ENCODE results near the gene ASPN.

Gene ASPN

GRCh38 chr9:92527832-92528521, 45.7 kb upstream of the ASPN start:
- H3K4me2 ChIP-seq = no peak overlapping the region
- no peaks in the 10 kb centered on the region for H3K4me1 ChIP-seq (ENCODE audit: low read depth, poor library complexity, severe bottlenecking)
- no peak for TF ChIP-seq CTCF (conservative IDR thresholded peaks at IDR 0.05; ENCODE audit: low read depth, low read length)
- no peaks in the 10 kb centered on the region for H3K36me3 ChIP-seq (ENCODE audit: insufficient read depth)
- no peak overlapping the region for H3K27ac ChIP-seq
- no peak overlapping the region for H3K4me3 ChIP-seq (IDR thresholded peaks at IDR 0.05; ENCODE audit: insufficient read depth, low read depth, low read length)
- H3K9ac ChIP-seq = no peak overlapping the region
- no peak overlapping the region for H2AFZ ChIP-seq (ENCODE audit: low read depth)
- no peaks in the 10 kb centered on the region for H4K20me1 ChIP-seq (ENCODE audit: insufficient read depth)
- H3K27me3 ChIP-seq (ENCODE audit: insufficient read depth, low read depth) = no peaks in the 10 kb centered on the region
- H3K79me2 ChIP-seq (ENCODE audit: insufficient read depth, low read depth) = no peaks in the 10 kb centered on the region

DNA sequence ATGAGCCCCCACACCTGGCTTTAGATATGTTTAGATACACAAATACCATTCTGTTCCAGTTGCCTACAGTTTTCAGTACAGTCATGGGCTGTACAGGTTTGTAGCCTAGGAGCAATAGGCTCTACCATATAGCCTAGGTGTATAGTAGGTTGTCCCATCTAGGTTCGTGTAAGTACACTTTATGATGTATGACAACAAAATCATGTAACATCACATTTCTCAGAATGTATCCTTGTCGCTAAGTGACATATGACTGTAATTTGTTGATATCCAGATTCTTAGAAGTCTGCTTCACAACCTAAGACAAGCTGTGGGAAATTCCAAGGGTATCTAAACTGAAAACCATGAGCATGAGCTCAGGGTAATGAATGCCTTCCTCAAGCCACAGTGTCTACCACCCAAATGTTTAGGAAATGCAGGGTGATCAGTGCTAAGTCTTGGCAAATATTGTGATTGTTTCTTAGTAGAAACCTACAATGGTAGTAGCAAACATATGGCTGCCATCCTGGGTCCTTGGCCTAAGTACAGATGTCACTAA, 45.1 kb upstream of the ASPN start:
- no peak overlapping the region for H2AFZ ChIP-seq (ENCODE audit: low read depth)
- no peak overlapping the region for H3K27ac ChIP-seq
- TF ChIP-seq CTCF (conservative IDR thresholded peaks at IDR 0.05; ENCODE audit: low read depth, low read length) = no peak
- no peaks in the 10 kb centered on the region for H4K20me1 ChIP-seq (ENCODE audit: insufficient read depth)
- H3K4me2 ChIP-seq = no peak overlapping the region
- no peak overlapping the region for H3K9ac ChIP-seq
- no peaks in the 10 kb centered on the region for H3K36me3 ChIP-seq (ENCODE audit: insufficient read depth)
- H3K4me1 ChIP-seq (ENCODE audit: low read depth, poor library complexity, severe bottlenecking) = no peaks in the 10 kb centered on the region
- no peak overlapping the region for H3K4me3 ChIP-seq (IDR thresholded peaks at IDR 0.05; ENCODE audit: insufficient read depth, low read depth, low read length)
- no peaks in the 10 kb centered on the region for H3K79me2 ChIP-seq (ENCODE audit: insufficient read depth, low read depth)
- H3K27me3 ChIP-seq (ENCODE audit: insufficient read depth, low read depth) = no peaks in the 10 kb centered on the region

DNA sequence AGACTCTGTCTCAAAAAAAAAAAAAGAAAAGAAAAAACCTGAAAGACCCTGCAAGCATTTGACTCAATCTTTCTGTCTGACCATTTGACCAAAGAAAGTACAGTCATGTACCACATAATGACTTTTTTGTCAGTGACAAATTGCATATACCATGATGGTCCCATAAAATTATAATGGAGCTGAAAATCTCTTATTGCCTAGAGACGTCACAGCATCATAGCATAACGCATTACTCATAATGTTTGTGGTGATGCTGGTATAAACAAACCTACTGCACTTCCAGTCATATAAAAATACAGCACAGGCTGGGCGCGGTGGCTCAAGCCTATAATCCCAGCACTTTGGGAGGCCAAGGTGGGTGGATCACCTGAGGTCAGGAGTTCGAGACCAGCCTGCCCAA, 43.0 kb upstream of the ASPN start:
- Histone ChIP-seq H3K9ac (no peak overlapping the region), H3K4me3 (IDR thresholded peaks at IDR 0.05; ENCODE audit: insufficient read depth, low read depth, low read length) (no peak overlapping the region), H3K4me1 (ENCODE audit: low read depth, poor library complexity, severe bottlenecking) (no peaks in the 10 kb centered on the region), H3K27ac (no peak overlapping the region), H4K20me1 (ENCODE audit: insufficient read depth) (no peaks in the 10 kb centered on the region), H2AFZ (ENCODE audit: low read depth) (no peak overlapping the region), H3K36me3 (ENCODE audit: insufficient read depth) (no peaks in the 10 kb centered on the region), H3K79me2 (ENCODE audit: insufficient read depth, low read depth) (no peaks in the 10 kb centered on the region), H3K27me3 (ENCODE audit: insufficient read depth, low read depth) (no peaks in the 10 kb centered on the region), H3K4me2 (no peak overlapping the region)
- TF ChIP-seq CTCF (conservative IDR thresholded peaks at IDR 0.05; ENCODE audit: low read depth, low read length) = no peak

DNA sequence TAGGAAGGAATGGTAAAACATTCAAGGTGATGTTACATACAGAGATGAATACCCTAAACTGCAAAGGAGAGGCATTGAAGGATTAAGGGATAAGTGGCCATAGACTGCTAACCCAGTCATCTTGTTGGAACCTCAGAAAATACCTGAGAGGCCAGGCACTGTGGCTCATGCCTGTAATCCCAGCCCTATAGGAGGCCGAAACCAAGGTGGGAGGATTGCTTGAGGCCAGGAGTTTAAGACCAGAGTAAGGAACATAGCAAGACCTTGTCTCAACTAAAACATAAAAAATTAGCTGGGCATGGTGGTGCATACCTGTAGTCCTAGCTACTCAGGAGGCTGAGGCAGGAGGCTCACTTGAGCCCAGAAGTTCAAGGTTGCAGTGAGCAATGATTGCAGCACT, 42.6 kb upstream of the ASPN start:
- Histone ChIP-seq H3K4me2 (no peak overlapping the region), H3K27me3 (ENCODE audit: insufficient read depth, low read depth) (no peaks in the 10 kb centered on the region)
- TF ChIP-seq CTCF (conservative IDR thresholded peaks at IDR 0.05; ENCODE audit: low read depth, low read length) = no peak

More for the DNA sequence above, 42.6 kb upstream of the ASPN start:
- H3K79me2 ChIP-seq (ENCODE audit: insufficient read depth, low read depth) = no peaks in the 10 kb centered on the region
- H3K4me3 ChIP-seq (IDR thresholded peaks at IDR 0.05; ENCODE audit: insufficient read depth, low read depth, low read length) = no peak overlapping the region
- H3K9ac ChIP-seq = no peak overlapping the region
- no peak overlapping the region for H3K27ac ChIP-seq
- no peaks in the 10 kb centered on the region for H3K4me1 ChIP-seq (ENCODE audit: low read depth, poor library complexity, severe bottlenecking)
- no peaks in the 10 kb centered on the region for H4K20me1 ChIP-seq (ENCODE audit: insufficient read depth)
- no peak overlapping the region for H2AFZ ChIP-seq (ENCODE audit: low read depth)
- H3K36me3 ChIP-seq (ENCODE audit: insufficient read depth) = no peaks in the 10 kb centered on the region
